ENCODE results near the gene ERG. TPM values are rescaled to one million over a fixed set of nuclear protein-coding genes. Genes with fewer than 3 reads are reported as not detected.
A peak's percentile ranks its signal among the peaks of the same experiment; 100 is the strongest.

The ERG gene
- total RNA-seq, 4 donors from 2014 or later, result 4.6 to 7.0 (median 5.1) TPM

GRCh38 chr21:38486706-38487105 lies 11.6 kb downstream of the ERG start:
- in situ Hi-C loops (cut with MboI; ENCODE audit: low sequenced_read_pairs in 4 of 4) (no loop called here), intact Hi-C loops (cut with DNase I; ENCODE audit: low total_unique reads) (no loop called here)
- no peak overlapping the region for H3K4me3 ChIP-seq
- DNase-seq (no peak), ATAC-seq (no peak)
- TF ChIP-seq POLR2A (IDR thresholded peaks at IDR 0.05) (no peak), CTCF (IDR thresholded peaks at IDR 0.05 in 4 of 5, conservative IDR thresholded peaks at IDR 0.05 in 1 of 5) (no peak)
- no peaks in the 10 kb centered on the region for H3K36me3 ChIP-seq
- H3K9me3 ChIP-seq, result no peaks in the 10 kb centered on the region
- H3K4me1 ChIP-seq, result peaks cover 0 to 2% of the 10 kb centered on the region in 2 donors
- H3K27me3 ChIP-seq, result no peaks in the 10 kb centered on the region
- no peak overlapping the region for H3K27ac ChIP-seq

GRCh38 chr21:38486221-38486620 lies 12.1 kb downstream of the ERG start:
- peaks cover 0 to 2% of the 10 kb centered on the region in 2 donors for H3K4me1 ChIP-seq
- no peak overlapping the region for H3K27ac ChIP-seq
- no peak overlapping the region for H3K4me3 ChIP-seq
- TF ChIP-seq CTCF (IDR thresholded peaks at IDR 0.05 in 4 of 5, conservative IDR thresholded peaks at IDR 0.05 in 1 of 5) (no peak), POLR2A (IDR thresholded peaks at IDR 0.05) (no peak)
- DNase-seq (no peak), ATAC-seq (no peak)
- intact Hi-C loops (cut with DNase I; ENCODE audit: low total_unique reads) (no loop called here), in situ Hi-C loops (cut with MboI; ENCODE audit: low sequenced_read_pairs in 4 of 4) (no loop called here)
- H3K36me3 ChIP-seq, result no peaks in the 10 kb centered on the region
- no peaks in the 10 kb centered on the region for H3K27me3 ChIP-seq
- no peaks in the 10 kb centered on the region for H3K9me3 ChIP-seq

GRCh38 chr21:38479641-38480525 lies 18.4 kb downstream of the ERG start:
- DNase-seq, result no peak
- no peaks in the 10 kb centered on the region for H3K36me3 ChIP-seq
- TF ChIP-seq POLR2A (IDR thresholded peaks at IDR 0.05) (no peak), CTCF (IDR thresholded peaks at IDR 0.05 in 4 of 5, conservative IDR thresholded peaks at IDR 0.05 in 1 of 5) (no peak)
- in situ Hi-C loops (cut with MboI; ENCODE audit: low sequenced_read_pairs in 4 of 4), result no loop called here
- ATAC-seq, result no peak
- peak overlapping the region in 1 of 4 donors; percentile 35 for H3K27ac ChIP-seq
- H3K4me1 ChIP-seq, result peaks cover 0 to 15% of the 10 kb centered on the region in 2 donors
- intact Hi-C loops (cut with DNase I; ENCODE audit: low total_unique reads), result no loop called here
- H3K4me3 ChIP-seq, result no peak overlapping the region
- no peaks in the 10 kb centered on the region for H3K9me3 ChIP-seq
- H3K27me3 ChIP-seq, result peaks cover 0 to 3% (median 0%) of the 10 kb centered on the region in 3 donors

- no peak for DNase-seq
- intact Hi-C loops (cut with DNase I; ENCODE audit: low total_unique reads) (no loop called here), in situ Hi-C loops (cut with MboI; ENCODE audit: low sequenced_read_pairs in 4 of 4) (no loop called here)
- H3K27me3 ChIP-seq, result peaks cover 0 to 6% (median 0%) of the 10 kb centered on the region in 3 donors
- H3K36me3 ChIP-seq, result no peaks in the 10 kb centered on the region
- no peak for ATAC-seq
- no peak overlapping the region for H3K27ac ChIP-seq
- no peak for TF ChIP-seq POLR2A (IDR thresholded peaks at IDR 0.05)
- no peak for TF ChIP-seq CTCF (IDR thresholded peaks at IDR 0.05 in 4 of 5, conservative IDR thresholded peaks at IDR 0.05 in 1 of 5)
- H3K4me1 ChIP-seq, result peaks cover 0 to 15% of the 10 kb centered on the region in 2 donors
- H3K4me3 ChIP-seq, result no peak overlapping the region
- H3K9me3 ChIP-seq, result no peaks in the 10 kb centered on the region
Observed at GRCh38 chr21:38478782-38479181, 19.5 kb downstream of the ERG start.
